Measurements from ENCODE around the gene RPEL1. TPM values are rescaled to one million over a fixed set of nuclear protein-coding genes. Genes with fewer than 3 reads are reported as not detected.

The RPEL1 gene
- total and polyA plus RNA-seq, 2 of the 8 experiments (the other 6 are each of a cell fraction or from before 2014, with no cell fraction given): 0.12 TPM; not detected in 1

- Histone ChIP-seq H2AK5ac (ENCODE audit: low read depth, low read length) (no peak overlapping the region), H3K56ac (replicated peaks; ENCODE audit: insufficient read length, low read depth, low read length) (no peak overlapping the region), H3K23me2 (ENCODE audit: low read depth, low read length) (no peaks in the 10 kb centered on the region), H4K5ac (ENCODE audit: insufficient read length, low read depth, low read length) (no peak overlapping the region), H2BK15ac (ENCODE audit: low read length) (no peak overlapping the region), H3K4me2 (ENCODE audit: insufficient read depth in 1 of 2, low read depth in 2 of 2, low read length in 2 of 2) (no peak overlapping the region), H4K91ac (replicated peaks; ENCODE audit: insufficient read length, low read length) (no peak overlapping the region), H3K79me2 (ENCODE audit: control insufficient read depth in 1 of 2, insufficient read depth in 2 of 2, low read length in 2 of 2) (no peaks in the 10 kb centered on the region), H4K20me1 (replicated peaks in 1 of 2; ENCODE audit: control insufficient read depth in 1 of 2, insufficient read depth in 2 of 2, low read length in 2 of 2) (no peaks in the 10 kb centered on the region), H3K36me3 (ENCODE audit: control insufficient read depth in 2 of 4, insufficient read depth in 4 of 4, low read length in 3 of 4) (peaks cover 0 to 2% (median 0%) of the 10 kb centered on the region in 4 experiments; a peak in 1 of 8 replicates), H3K9ac (replicated peaks in 1 of 4; ENCODE audit: extremely low read depth in 1 of 4, low read depth in 3 of 4, low read length in 3 of 4) (no peak overlapping the region), H3K9me3 (ENCODE audit: insufficient read depth in 2 of 2, low read depth in 1 of 2, low read length in 1 of 2) (no peaks in the 10 kb centered on the region), H2BK20ac (ENCODE audit: low read length) (no peak overlapping the region), H3K27me3 (replicated peaks in 1 of 4; ENCODE audit: control insufficient read depth in 3 of 4, extremely low read depth in 1 of 4, insufficient read depth in 3 of 4, low read length in 3 of 4) (no peaks in the 10 kb centered on the region), H3K14ac (ENCODE audit: insufficient read length) (no peak overlapping the region), H3K4me1 (replicated peaks in 1 of 4; ENCODE audit: control insufficient read depth in 3 of 4, insufficient read depth in 4 of 4, low read length in 3 of 4) (no peaks in the 10 kb centered on the region), H3K27ac (ENCODE audit: low read depth, low read length) (no peak overlapping the region), H3K23ac (ENCODE audit: insufficient read length) (no peak overlapping the region), H2BK5ac (ENCODE audit: low read depth, low read length) (no peak overlapping the region), H4K8ac (ENCODE audit: extremely low read depth, insufficient read depth, low read length) (no peak overlapping the region), H2AFZ (ENCODE audit: low read length) (no peak overlapping the region), H3K18ac (ENCODE audit: extremely low read depth, low read length) (no peak overlapping the region), H3K4me3 (ENCODE audit: extremely low read depth in 1 of 4, insufficient read depth in 2 of 4, low read depth in 3 of 4, low read length in 4 of 4) (no peak overlapping the region), H2BK12ac (ENCODE audit: low read depth, low read length) (no peak overlapping the region), H2BK120ac (replicated peaks; ENCODE audit: low read depth, low read length) (no peak overlapping the region), H3K4ac (replicated peaks; ENCODE audit: insufficient read length, low read depth, low read length) (no peak overlapping the region), H3K79me1 (ENCODE audit: low read depth, low read length) (no peaks in the 10 kb centered on the region)
- no peak for DNase-seq (ENCODE audit: low read depth in 1 of 2, low spot score in 2 of 2)
- POLR2A ChIA-PET (ENCODE audit: partially characterized antibody): no interaction called here
- no peak for FAIRE-seq
- TF ChIP-seq ZNF274 (IDR thresholded peaks at IDR 0.05; ENCODE audit: borderline replicate concordance, extremely low read depth, low read length) (no peak), CBX5 (IDR thresholded peaks at IDR 0.05; ENCODE audit: low read depth, low read length) (no peak), USF2 (IDR thresholded peaks at IDR 0.05; ENCODE audit: low read length) (no peak), SP2 (IDR thresholded peaks at IDR 0.05; ENCODE audit: low read length) (no peak), SIN3A (conservative IDR thresholded peaks at IDR 0.05 in 1 of 2, IDR thresholded peaks at IDR 0.05 in 1 of 2; ENCODE audit: low read depth in 1 of 2, low read length in 2 of 2) (no peak), CBX8 (IDR thresholded peaks at IDR 0.05; ENCODE audit: borderline replicate concordance, low read depth, low read length) (no peak), TEAD4 (IDR thresholded peaks at IDR 0.05; ENCODE audit: low read depth, low read length) (no peak)
- CTCF ChIA-PET (ENCODE audit: partially characterized antibody): no interaction called here
- WGBS, 2 experiments (ENCODE audit: extremely low coverage in 1 of 2, insufficient coverage in 1 of 2, insufficient read length in 1 of 2, insufficient replicate concordance in 2 of 2, low coverage in 1 of 2, low lambda C conversion rate in 2 of 2, missing lambda C conversion rate in 1 of 2): 92% methylated on average over 4 of the region's 4 CpGs; no CpG with 5 or more reads in 1 of the 2 experiments
These were observed 45.9 kb downstream of the RPEL1 start for GRCh38 chr10:103291588-103291987.
